ENCODE data around the gene LARP6.
"Not testable (repeated sequence)": the region's sequence is repeated elsewhere in the genome, so short reads cannot be mapped to it uniquely, and the experiment has no call there.

The LARP6 gene

GRCh38 chr15:70853973-70854665, at the start of gene LARP6:
LARP6 (minus strand) TSS chr15:70854157; CDS start chr15:70854088, 69 bp downstream.
- DNase-seq (ENCODE audit: low spot score), result peak; percentile 75

GRCh38 chr15:70902107-70902506, 48.1 kb upstream of the LARP6 start:
- DNase-seq (ENCODE audit: low spot score), result no peak

- peak; percentile 52 for DNase-seq (ENCODE audit: low spot score)
Observed at GRCh38 chr15:70892912-70893560, 39.1 kb upstream of the LARP6 start.

- DNase-seq (ENCODE audit: low spot score), result peak; percentile 86
Observed at GRCh38 chr15:70892002-70892911, 38.3 kb upstream of the LARP6 start, which contains the start of the genes LRRC49 and THAP10. LRRC49 (plus strand) TSS chr15:70892826; CDS start chr15:70892895, 69 bp downstream. THAP10 (minus strand) TSS chr15:70892433; CDS start chr15:70892272, 161 bp downstream.

- no peak for DNase-seq (ENCODE audit: low spot score)
Observed at GRCh38 chr15:70882361-70882760, 28.4 kb upstream of the LARP6 start.

GRCh38 chr15:70880781-70881180, 26.8 kb upstream of the LARP6 start:
- no peak for DNase-seq (ENCODE audit: low spot score)

GRCh38 chr15:70879401-70879800, 25.4 kb upstream of the LARP6 start:
- no peak for DNase-seq (ENCODE audit: low spot score)

GRCh38 chr15:70876683-70877082, 22.7 kb upstream of the LARP6 start:
- no peak for DNase-seq (ENCODE audit: low spot score)

GRCh38 chr15:70876011-70876410, 22.1 kb upstream of the LARP6 start:
- DNase-seq (ENCODE audit: low spot score), result no peak

GRCh38 chr15:70875001-70875782, 21.2 kb upstream of the LARP6 start:
- DNase-seq (ENCODE audit: low spot score), result no peak

GRCh38 chr15:70873232-70874054, 19.5 kb upstream of the LARP6 start:
- DNase-seq (ENCODE audit: low spot score), result no peak

GRCh38 chr15:70871490-70871889, 17.5 kb upstream of the LARP6 start:
- DNase-seq (ENCODE audit: low spot score), result not testable (repeated sequence)

GRCh38 chr15:70870051-70870450, 16.1 kb upstream of the LARP6 start:
- DNase-seq (ENCODE audit: low spot score), result no peak

GRCh38 chr15:70869346-70869745, 15.4 kb upstream of the LARP6 start:
- no peak for DNase-seq (ENCODE audit: low spot score)

GRCh38 chr15:70867911-70868467, 14.0 kb upstream of the LARP6 start:
- DNase-seq (ENCODE audit: low spot score), result no peak

GRCh38 chr15:70866982-70867641, 13.2 kb upstream of the LARP6 start:
- DNase-seq (ENCODE audit: low spot score), result no peak

GRCh38 chr15:70863450-70864218, 9.7 kb upstream of the LARP6 start:
- DNase-seq (ENCODE audit: low spot score), result no peak

GRCh38 chr15:70859998-70860397, 6.0 kb upstream of the LARP6 start:
- no peak for DNase-seq (ENCODE audit: low spot score)

GRCh38 chr15:70859322-70859908, 5.5 kb upstream of the LARP6 start:
- no peak for DNase-seq (ENCODE audit: low spot score)
